GM18861 (cell line): Measurements from ENCODE around the gene DTX3.
"Not testable (repeated sequence)": the region's sequence is repeated elsewhere in the genome, so short reads cannot be mapped to it uniquely, and the experiment has no call there.

Source experiments
- ATAC-seq: cut with Tn5 transposase; IDR thresholded peaks from one replicate; pipeline ENCODE4 v1.9.1; 2021; ENCODE audit not compliant: unreplicated experiment

Gene DTX3

GRCh38 chr12:57583008-57583831 lies 21.4 kb upstream of the DTX3 start:
- peak; percentile 87 for ATAC-seq

DNA sequence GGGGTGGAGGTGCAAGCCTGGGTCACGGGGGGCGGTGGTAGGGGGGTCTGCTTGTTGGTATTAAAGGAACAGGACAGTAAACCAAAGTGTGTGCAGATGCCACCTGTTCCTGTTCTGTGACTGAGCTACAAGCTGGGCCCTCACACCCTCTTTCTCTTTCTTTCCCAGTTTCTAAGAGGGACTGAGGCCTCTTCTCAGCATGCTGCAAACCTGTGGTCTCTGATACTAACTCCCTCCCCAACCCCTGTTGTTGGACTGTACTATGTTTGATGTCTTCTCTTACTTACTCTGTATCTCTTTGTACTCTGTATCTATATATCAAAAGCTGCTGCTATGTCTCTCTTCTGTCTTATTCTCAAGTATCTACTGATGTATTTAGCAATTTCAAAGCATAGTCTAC lies 20.6 kb upstream of the DTX3 start:
- no peak for ATAC-seq

DNA sequence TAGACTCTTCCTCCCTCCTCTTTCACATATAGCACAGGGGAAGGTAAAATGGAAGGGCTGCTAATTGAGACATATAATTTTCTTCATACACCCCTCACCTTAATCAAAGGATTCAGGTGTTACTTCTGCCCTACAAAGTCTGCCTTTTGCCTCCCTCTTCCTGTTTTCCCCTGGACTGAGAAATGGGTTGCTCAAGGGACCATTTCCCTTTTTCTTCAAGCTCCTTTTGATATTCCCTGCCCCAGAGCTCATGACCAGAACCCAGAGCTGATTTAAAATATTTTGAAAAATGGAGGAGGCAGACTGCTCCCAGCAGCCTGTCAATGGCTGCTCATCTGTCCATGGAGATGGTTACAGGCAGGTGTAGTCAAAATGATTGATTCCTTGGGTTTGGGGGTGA lies 19.9 kb upstream of the DTX3 start:
- no peak for ATAC-seq

DNA sequence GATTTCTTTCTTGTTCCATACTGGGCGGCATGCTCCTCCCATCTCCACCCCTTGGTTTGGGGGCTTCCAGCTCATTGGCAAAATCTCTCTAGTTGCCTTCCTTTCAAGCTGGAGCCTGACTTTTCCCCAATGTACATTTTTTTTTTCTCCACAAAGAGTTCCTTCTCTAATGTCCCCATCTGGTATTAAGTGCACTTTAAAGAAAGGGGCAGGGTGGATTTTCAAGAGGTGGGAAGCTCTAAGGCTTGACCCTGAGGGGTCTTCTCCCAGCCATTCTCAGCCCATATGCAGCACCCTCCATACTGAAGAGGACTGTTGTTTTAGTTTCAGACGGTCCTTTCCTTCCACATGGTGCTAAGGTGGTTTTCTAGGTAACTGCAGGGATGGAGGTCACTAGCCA lies 19.5 kb upstream of the DTX3 start:
- no peak for ATAC-seq

DNA sequence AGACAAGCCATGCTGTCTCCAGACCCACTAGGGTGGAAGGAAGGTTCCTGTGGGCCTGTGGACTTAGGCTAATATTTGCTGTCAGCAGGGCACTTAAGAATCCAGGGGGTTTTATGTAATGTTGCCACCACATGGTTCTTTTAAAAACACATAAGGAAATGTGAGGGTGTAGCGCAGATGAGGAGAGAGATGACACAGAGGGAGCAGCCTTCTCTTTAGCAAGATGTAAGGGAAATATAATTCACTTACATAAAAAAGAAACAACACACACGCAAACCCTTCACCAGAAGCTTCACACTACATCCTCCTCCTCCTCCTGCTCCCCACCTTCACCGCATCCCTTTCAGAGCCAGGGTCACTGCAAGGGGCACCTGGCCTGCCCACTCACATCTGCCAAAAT lies 18.5 kb upstream of the DTX3 start:
- ATAC-seq, result no peak

- no peak for ATAC-seq
These were observed 17.7 kb upstream of the DTX3 start for GRCh38 chr12:57586832-57587429.

DNA sequence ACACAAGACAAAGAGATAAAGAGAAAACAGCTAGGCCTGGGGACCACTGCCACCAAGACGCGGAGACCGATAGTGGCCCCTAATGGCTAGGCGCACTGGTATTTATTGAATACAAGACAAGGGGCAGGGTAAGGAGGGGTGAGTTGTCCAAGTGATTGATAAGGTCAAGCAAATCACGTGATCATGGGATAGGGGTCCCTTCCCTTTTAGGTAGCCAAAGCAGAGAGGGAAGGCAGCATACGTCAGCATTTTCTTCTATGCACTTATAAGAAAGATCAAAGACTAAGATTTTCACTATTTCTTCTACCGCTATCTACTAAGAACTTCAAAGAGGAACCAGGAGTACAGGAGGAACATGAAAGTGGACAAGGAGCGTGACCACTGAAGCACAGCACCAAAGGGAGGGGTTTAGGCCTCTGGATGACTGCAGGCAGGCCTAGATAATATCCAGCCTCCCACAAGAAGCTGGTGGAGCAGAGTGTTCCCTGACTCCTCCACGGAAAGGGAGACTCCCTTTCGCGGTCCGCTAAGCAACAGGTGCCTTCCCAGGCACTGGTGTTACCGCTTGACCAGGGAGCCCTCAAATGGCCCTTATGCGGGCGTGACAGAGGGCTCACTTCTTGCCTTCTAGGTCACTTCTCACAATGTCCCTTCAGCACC lies 15.5 kb upstream of the DTX3 start:
- ATAC-seq, result not testable (repeated sequence)

- ATAC-seq, result no peak
These were observed 14.2 kb upstream of the DTX3 start for GRCh38 chr12:57590479-57590863.

DNA sequence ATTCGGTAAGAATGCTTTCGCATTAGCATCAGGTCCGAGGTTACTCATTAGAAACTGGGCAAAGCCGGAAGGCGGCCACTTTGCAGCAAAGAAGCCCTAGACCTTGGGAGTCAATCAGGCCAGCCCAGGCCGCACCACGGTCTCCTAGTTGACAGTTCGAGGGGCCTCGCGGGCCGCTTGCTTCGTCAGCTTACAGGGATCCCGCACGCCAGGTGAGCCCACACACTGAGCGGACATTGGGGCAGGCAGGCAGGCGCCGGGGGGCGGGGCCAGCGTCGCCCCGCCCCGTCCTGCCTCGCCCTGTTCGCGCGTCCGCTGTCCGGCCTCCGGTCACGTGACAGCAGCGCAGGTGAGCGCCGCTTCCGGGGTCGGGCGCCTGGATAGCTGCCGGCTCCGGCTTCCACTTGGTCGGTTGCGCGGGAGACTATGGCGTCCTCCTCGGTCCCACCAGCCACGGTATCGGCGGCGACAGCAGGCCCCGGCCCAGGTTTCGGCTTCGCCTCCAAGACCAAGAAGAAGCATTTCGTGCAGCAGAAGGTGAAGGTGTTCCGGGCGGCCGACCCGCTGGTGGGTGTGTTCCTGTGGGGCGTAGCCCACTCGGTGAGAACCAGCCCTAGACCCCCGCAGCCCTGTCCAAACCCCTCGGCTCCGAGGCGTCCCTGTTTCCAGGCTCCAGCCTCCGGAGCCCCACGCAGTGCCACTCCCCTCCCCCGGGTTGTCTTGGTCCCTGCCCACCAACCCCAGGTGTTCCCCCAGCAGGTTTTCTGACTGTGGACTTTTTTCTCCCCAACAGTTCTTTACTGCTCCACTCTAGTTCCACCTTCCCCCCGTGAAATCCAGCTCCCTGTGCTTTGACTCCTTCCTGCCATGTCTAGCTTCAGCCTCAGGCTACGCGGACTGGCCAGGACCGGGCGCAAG lies 13.5 kb upstream of the DTX3 start, which contains the start of gene PIP4K2C:
Gene PIP4K2C, plus strand, starts transcription at position 329 of the 918 bp plus-strand sequence. Its CDS starts 98 bp downstream, at position 427.
- ATAC-seq, result peak; percentile 84

GRCh38 chr12:57591782-57592325 lies 12.8 kb upstream of the DTX3 start:
- no peak for ATAC-seq

- no peak for ATAC-seq
These were observed 12.0 kb upstream of the DTX3 start for GRCh38 chr12:57592551-57593165.

DNA sequence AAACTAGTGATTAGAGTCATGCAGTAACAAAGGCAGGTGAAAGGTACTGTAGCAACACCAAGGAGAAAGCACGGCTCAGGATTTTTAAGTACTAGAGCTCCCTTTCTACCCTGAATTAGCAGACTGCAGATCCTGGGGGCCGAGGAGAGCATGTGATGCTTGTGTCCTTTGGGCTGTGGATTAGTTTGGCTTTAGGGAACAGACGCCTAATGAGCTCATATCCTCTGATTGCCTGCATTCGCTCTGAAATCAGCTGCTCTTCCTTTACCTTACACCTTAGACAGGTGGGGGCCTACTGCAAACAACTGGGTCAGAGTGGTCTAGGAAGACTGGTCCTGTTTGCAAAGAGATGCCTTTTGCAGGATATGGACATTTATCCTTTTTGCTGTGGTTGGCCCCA lies 11.4 kb upstream of the DTX3 start:
- ATAC-seq, result no peak

DNA sequence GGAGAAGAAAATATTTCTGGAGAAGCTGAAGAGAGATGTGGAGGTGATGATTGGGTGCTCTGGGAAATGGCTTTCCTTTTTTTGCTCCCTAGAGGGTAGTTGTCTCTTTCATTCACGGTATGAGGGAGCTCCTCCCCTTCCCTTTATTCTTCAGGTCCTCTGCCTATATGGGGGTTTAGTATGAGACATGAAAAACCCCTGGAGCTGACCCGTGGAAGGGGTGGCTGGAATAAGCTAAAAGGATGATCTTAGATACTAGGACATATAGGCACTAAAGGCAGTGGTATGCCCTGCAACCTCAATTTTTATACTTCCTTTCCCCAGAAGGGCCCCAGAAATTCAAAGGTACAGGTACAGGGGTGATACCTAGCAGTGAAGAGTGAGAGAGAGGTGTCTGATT lies 4.2 kb upstream of the DTX3 start:
- ATAC-seq, result no peak

DNA sequence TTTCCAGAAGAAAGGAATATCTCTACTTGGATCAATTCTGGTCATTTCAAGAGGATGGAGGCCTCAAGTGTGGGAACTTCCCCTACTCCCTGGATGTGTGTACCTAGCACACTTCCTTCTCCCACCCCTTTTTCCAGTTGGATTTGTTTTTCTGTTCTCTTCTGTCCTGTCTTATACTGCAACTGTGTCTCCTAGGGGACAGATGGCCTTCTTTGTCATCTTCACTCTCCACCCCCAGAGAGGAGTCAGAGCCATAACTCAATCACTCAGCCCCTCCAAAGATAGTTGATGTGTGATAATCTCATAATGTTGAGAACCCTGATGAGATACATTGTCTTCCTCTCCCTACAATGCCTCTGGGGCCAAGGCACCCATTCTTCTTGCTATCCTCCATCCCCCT lies 2.1 kb upstream of the DTX3 start:
- ATAC-seq, result no peak

DNA sequence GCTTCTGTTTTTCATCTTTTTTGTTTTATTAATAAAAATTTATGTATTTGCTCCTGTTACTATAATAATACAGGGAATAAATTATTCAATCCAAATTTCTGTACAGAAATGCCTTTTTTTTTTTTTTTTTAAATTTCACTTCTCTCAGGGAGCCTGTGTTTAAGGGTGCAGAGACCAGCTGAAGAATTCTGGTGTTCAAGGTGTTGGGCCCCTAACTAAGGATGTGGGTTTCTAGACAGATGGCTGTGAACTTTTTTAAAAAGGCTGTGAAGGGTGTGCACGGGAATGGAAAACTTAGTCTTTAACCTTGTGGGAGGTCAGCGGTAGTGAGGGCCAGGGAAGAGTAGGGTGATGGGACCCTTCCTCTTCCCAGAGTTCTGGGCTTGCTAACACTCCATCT lies 1.3 kb upstream of the DTX3 start:
- no peak for ATAC-seq

GRCh38 chr12:57603815-57604453 lies 690 bp upstream of the DTX3 start:
- no peak for ATAC-seq

DNA sequence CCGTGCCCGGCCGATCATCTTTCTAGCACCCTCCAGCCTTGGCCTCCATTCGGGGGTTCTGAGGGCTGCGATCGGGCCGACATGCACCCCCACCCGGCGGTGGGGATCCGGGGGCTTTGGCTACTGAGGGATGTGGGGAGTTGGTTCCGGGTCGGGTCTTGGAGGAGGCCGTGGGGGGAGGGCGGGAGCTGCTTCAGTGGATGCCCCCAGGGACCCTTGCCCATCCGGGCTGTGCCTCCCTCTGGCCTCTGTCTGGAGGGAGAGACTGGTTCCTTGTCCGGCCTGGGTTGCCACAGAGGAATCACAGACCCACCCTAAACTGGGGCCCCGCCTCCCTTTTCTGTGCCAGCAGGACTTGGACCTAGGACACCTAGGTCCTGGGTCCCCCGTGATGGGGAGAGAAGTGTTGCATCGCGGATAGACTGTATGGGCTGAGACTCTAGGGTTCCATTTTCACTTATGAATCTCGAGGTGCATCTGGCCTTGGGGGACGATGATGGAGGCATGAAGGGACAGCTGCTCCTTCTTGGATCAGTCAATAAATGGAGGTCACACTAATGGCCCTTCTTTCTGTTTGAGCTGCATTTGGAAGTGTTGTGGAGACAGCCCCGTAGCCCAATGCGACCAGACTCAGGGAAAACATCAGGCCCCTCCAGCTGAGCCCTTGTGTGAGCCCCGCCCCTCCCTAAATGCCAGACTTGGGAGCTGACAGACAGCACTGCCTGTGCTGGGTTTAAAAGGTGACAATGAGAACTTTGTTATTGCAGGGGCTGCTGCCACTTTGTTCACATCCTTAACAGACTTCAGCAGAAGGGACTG lies 577 bp downstream of the DTX3 start:
- ATAC-seq, result no peak

DNA sequence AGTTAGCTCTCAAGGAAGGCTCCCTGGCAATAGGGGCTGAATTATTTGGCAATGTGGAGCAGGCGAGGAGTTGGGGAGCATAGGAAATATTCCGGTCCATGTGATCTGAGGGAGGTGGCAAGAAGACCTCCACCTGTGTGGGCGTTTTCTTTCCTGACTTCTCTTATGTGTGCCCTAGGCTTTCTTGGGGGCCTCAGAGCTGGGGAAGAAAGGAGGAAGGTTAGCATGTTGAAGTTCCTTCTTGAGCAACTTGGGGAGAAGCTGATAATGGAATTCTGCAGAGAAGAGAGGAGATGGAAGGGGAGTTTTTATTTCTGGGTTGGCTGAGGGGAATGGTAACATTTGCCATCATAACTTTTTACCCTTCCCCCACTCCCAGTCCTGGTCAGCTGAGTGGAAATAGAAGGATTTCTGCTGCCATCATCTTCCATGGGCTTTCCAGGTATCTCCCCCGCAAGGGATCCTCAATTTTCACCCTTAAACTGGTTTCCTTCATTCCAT lies 1.2 kb downstream of the DTX3 start:
- no peak for ATAC-seq

- ATAC-seq, result no peak
These were observed 1.8 kb downstream of the DTX3 start for GRCh38 chr12:57606399-57606798.
